GM18873 (cell line): ENCODE data around the gene PPARG.
"Not testable (repeated sequence)": the region's sequence is repeated elsewhere in the genome, so short reads cannot be mapped to it uniquely, and the experiment has no call there.

ENCODE experiments used
- ATAC-seq: cut with Tn5 transposase; IDR thresholded peaks from one replicate; pipeline ENCODE4 v1.9.1; 2021; ENCODE audit warnings: mild to moderate bottlenecking, moderate library complexity, moderate number of reproducible peaks; ENCODE audit not compliant: unreplicated experiment, low FRiP score

The PPARG gene

DNA sequence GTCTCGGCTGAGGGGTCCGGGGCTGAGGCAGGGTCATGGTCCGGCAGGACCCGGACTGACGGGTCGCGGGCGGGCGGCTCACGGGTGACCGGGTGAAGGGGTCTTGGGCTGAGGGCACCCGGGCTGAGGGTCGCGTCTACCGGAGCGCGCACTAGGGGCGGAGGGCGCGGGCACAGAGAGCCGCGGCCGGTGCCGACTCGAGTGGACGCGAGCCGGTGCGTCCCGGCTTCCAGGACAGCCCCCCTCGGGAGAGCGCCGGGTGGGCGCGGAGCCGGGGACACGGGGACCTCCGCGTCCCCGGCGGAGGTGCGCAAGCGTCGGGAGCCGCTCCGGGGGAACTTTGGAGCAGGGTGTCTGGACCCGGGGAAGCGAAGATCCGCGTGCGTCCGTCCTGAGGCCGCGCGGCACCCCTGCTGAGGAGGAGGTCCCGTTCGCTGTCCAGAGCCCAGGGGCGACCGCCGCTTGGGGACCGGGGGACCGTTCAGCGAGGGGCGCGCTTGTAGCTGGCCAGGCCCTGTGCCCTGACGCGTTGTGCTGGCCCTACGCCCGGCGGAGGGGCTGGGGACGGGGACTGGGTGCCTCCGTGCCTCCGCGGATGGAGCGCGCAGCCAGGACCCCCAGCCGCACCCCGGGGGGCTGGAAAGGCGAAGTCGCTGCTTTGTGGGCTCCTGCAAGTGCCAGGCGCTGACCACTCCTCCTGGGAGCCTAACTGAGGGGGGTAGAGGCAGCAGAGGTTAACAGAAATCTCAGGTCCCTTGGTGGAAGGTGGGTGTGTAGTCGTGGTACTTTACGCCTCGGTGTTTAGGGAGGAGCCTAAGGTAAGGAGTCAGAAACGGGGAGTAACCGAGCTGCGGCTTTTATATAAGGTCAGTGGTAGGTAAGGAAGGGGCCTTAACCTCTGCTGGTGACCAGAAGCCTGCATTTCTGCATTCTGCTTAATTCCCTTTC is at the start of gene PPARG:
PPARG (plus strand) TSS at position 889 of the 948 bp plus-strand sequence. CDS start 90,642 bp downstream, outside the sequence.
- ATAC-seq: no peak

DNA sequence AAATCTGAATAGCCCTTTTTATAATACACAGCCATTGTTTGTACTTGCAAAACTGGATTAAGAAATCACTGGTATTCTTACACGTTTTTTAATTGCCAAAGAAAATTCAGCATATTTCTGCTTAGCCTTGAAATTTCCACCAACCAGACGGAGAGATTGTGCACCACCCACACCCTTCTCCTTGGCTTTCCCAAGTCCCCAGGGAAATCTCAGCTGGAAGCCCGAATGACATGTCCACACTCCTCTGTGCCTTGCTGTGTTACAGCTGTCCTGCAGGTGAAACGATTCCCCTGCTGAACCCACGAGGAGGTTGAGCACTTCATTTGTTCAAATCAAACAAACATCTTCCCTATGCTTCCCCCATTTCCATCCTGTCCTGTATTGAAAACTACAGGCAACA is 49.6 kb upstream of the PPARG start:
- no peak for ATAC-seq

DNA sequence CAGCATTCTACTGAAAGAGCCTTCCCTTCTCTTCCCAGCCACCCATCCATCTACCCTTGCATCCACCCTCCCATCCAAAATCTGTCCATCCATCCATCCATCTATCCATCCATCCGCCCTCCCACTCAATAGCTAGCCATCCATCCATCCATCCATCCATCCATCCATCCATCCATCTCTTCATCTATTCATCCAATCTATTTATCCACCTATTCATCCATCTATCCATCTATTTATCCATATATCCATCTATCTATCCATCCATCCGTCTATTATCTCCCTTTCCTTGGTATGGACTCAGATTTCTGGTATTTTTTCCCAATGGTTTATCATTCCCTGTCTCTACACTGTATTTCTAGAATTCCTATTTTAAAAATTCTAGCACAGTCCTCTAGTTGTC is 46.1 kb upstream of the PPARG start:
- ATAC-seq: no peak

DNA sequence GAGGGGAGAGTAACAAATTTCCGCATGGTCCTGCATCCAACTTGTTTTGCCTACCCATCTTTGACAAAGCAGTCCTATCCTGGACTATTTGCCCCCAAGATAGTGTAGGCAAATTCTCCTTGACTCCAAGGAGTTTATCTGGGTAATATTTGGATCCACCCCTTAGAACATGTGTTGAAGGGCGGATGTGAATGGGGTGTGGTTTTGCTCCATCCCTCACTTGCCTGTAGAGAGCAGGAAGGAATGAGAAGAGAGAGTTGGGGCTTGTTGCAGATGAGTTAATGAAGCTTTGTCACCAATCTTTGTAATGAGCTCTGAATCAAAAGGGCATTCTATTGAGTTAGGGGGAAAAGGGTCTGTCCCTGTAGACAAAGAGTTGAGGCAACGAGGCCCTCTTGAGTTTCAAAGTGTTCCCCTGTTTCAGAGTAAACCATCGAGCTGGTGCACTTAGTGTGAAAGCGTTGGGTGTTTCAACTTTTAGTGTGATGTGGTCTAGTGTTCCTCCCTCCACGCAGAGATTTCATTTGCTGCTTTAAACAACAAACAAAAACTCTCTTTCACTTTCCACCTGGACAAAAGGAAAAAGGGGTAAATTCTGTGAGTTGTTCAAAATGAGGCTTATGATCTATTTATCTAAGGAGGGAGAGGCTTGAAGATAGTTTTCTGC is 42.2 kb upstream of the PPARG start:
- no peak for ATAC-seq

DNA sequence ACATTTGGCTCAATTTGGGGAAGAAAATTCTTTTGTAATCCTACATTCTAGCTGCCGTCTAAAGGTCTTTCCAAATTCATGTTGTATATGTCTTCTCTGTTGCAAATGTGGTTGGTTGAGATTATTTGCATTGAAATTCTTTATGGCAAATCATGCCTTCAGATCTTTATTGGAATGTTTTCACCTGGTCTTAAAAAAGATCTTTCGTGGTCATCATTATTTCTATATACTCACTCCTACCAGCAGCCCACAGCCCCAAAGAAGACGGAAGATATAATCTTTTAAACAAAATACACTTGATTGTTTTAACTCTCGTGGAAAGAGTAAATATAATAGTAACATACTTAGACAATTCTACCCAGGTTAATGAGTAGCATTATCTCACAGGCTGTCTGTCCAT is 41.5 kb upstream of the PPARG start:
- ATAC-seq: no peak

DNA sequence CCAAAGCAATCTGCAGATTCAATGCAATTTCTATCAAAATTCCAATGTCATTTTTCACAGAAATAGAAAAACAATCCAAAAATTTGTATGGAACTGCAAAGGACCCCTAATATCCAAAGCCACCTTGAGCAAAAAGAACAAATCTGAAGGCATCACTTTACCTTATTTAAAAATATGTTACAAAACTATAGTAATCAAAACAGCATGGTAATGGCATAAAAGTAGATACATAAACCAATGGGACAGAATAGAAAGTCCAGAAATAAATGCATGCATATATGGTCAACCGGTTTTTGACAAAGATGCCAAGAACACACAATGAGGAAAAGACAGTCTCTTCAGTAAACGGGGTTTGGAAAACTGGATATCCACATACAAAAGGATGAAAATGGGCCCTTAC is 39.4 kb upstream of the PPARG start:
- ATAC-seq: no peak

DNA sequence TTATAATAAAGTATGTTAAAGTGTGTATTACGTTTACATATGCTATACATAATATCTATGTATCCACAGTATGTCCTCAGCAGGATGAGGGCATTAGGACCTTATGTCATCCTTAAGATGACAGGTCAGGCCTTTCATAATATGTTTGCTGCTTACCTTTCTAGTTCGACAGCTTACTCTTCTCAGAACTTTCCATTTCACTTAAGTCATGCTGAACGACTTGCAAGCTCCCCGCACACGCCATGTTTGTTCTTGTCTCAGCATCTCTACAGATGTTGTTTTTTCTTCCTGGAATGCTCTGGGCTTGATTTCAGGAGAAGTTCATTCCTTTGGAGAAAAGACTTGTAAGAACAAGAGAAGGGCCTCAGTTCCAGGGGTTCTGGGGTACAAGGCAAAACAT is 36.0 kb upstream of the PPARG start:
- ATAC-seq: no peak

DNA sequence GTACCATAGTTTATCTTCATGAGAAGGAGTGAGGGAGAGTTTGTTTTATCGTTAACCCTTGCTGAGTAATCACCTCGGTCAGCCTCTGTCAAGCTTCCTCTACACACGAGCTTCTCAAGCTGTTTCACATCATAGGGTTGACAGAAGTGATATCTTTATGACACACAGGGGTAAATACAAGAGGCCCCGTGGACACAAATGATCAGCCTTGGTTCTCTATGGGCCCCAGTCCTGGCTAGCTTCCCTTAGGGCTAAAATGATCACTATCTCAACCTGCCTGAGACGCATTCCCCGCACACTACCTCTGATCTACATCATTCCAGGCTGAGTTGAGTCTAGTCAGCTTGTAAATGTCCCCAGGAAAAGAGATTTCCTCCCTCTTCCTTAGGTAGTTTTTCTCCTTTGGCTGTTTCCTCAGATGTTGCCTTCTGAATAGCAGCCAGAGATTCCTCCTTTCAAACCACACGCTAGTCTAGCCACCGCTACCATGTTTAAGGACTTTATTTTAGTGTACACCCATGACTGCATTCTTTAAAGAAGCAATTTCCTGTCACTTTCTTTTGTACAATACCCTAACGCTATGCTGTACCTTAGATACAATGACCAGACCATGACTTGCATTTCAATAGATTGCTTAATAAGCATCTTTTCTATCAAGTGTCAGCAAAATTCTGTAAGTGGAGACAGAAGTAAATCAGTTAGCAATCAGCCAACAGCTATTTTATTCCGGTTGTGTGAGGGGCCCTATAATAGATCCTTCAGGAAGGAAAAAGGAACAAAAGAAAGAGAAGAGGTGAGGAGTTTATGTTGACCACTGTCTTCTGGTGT is 35.1 kb upstream of the PPARG start:
- no peak for ATAC-seq

DNA sequence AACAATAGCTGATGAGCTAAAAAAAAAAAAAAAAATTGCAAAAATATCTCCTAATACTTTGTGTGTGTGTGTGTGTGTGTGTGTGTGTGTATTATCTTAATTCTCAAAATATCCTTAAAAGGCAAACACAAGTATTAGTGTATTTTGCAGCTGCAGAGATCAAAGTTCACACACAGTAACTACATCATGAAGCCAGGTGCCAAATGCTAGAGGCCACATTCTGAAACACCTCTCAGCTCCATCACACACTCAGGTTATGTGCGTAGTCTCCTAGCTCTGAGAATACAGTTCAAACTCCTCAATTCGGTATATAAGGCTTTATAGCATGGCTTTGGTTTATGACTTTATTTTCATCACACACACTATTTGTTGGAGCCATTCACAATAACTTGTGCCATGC is 33.5 kb upstream of the PPARG start:
- no peak for ATAC-seq

DNA sequence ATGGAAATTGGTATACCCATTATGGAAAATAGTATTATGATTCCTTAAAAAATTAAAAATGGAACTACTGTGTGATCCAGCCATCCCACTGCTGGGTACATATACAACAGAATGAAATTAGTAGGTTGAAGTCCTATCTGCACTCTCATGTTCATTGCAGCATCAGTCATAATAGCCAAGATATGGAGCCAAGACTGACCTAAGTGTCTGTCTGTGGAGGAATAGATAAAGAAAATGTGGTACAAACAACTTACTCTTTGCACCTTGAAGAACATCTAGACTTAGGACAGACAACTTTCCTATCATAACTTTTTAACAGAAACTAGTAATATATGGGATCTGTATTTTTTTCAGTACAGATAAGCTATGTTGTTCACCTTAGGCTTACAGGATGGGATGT is 30.0 kb upstream of the PPARG start:
- ATAC-seq: no peak

DNA sequence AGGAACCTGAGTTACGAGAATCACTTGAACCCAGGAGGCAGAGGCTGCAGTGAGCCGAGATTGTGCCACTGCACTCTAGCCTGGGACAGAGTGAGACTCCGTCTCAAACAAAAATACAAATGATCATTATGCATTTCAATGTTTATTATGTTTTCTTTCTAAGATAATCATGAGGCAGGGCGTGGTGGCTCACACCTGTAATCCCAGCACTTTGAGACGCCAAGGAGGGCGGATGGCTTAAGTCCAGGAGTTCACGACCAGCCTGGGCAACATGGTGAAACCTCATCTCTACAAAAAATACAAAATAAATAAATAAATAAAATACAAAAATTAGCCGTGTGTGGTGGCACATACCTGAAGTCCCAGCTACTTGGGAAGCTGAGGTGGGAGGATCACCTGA is 26.7 kb upstream of the PPARG start:
- not testable (repeated sequence) for ATAC-seq

DNA sequence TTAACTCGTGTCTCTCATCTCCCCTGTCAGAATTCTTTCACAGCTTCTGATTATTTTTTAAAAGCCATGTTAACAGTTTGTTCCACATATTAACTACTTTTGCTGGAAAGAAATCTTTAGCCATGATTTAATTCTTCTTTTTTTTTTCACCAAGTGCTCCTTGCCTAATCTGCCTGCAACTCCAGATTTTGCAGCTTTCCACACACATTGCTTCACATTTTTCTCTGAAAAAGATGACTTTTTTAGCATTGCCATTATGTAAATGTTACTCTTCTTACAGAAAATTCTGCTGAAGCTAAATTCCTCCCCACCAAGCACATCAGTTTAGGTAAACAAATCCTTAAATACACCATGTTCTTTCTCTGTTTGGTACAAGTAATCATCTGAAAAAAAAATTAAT is 23.4 kb upstream of the PPARG start:
- ATAC-seq: no peak

DNA sequence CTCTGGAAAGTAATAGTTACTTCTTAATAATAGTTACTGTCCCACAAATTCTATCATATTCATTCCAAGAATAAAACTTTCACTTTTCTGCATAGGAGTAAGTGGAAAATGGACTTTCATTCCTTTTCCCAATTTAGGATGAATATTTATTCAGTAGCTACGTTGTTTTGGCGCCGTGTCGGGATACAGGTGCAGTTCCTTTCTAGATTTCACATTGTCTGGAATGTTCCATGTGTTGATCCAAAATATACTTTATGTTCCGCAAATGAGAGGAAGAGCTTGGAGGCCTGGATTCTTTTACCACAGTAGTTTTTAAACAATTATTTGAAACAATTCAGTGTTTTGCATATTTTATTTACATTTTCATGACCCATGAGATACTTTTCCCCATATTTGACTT is 22.8 kb upstream of the PPARG start:
- no peak for ATAC-seq

DNA sequence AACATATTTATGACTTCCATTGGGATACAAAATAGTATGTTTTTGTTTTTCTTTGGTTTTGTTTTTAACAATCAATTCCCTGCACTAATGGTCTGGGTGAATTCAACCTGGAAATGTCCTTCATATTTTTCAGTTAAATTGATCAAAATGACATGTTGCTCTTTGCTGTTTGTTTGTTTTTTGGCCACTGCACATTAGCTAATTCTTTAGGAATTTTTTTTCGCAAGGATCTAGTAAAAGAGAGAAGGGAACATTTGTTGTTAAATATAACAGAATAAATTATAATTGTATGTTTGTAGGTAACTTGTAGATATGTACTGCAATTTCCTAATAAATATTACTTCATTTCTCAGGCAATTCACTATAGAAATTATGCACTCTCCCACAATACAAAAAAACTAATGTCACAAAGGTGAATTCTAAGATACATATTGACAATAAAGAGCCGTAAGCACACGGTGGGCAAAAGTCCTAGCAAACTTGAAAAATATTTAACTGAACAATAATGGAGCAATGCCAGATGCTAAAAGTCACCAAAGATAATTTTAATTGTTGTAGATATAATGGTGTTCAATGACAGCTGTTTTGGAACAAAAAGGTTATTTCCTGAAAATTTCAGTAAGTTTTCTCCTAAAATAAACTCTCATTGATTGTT is 21.4 kb upstream of the PPARG start:
- ATAC-seq: no peak

DNA sequence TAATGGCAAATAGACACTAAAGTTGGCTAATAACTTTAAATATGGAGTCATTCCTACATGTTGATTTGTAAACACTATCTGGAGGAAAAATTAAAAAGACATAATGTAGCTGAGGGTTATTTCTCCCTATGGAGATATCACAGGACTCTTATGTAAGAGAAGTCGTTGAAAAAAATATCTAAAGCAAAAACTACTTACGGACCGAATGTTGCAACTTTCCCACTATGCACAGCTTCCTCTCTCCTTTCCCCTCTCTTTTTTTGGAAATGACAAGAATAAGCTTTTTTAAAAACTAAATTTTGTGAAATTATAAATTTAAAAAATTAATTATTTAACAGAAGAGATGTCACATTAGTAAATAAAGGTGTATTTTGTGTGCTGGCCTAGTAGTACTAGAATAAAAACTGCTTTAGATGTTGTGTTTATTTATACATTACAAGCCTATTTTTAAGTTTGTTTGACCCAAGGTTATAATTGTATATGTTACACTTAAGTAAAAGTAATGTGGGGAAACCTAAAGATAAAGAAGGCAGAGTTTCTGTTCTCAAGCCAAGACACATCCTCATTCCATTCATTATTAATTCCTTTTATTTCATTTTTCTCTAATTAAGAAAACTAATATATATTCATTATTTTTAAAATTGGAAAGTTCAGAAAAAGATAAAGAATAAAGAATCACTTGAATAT is 20.7 kb upstream of the PPARG start:
- ATAC-seq: no peak

DNA sequence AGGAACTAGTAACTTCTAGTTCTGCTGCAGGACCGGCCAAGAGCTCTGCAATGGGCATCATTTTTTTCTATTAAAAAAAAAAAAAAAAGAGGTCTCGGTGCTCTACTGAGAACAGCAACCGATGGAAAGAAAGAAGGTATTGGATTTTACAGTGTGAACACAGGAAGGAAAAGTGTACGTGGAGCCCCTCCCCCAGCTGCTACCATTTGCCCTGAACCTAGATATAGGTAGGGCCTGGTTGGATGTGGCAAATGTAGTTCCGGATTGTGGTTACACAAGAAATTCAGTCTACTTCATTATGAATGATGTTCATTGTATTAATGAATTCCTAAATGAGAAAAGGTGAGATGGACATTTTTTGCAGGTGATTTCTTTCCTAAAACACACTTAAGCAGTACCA is 17.9 kb upstream of the PPARG start:
- ATAC-seq: no peak

DNA sequence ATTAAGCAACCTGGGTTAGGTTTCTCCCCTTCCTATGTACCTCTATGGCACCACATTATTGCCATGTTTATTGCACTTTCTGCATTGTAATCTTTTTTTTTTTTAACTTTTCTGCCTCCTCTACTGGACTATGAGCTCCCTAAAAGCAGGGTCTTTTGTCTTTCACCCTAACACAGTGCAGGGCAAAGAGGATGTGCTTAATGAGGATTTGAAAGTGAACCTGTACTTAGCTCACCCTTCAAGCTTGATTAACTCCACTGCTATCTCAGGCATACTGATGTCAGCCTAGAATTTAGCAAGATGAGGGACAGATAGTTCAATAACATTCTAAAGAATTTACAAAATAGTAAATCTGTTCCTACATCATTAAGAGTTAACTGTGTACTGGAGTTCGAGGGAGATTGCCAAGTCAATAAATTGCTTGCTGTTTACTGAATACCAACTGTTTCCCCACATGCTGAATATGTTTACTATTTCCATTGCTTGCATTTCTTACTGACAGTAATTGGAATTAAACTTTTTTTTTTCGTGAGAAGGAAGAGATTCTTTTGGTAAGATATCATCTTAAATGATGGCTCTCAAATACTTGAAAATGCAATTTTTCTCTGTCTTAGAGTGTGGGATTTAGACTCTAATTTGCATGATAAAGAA is 15.7 kb upstream of the PPARG start:
- peak; percentile 81 for ATAC-seq

DNA sequence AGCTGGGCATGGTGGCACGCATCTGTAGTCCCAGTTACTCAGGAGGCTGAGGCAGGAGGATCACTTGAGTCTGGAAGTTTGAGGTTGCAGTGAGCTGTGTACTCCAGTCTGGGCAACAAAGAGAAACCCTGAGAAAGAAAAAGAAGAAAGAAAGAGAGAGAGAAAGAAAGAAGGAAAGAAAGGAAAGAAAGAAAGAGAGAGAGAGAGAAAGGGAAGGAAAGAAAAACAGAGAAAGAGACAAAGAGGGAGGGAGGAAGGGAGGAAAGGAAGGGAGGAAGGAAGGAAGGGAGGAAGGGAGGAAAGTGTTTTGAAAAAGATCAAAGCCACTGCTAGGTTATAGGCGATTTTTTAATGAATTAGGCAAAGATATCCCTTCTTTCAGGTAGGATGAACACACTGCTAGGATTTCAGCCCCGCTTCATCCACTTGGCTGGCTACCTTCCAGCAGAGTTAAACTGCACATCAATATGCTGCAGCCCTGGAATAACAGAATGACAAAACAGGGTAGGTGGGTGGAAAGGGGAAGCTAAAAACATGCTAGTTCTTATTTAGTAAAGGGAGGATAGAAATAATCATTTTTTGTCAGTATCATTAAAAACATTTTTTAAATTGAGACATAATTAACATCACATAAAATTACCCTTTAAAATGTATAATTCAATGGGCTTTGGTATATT is 12.8 kb upstream of the PPARG start:
- no peak for ATAC-seq

DNA sequence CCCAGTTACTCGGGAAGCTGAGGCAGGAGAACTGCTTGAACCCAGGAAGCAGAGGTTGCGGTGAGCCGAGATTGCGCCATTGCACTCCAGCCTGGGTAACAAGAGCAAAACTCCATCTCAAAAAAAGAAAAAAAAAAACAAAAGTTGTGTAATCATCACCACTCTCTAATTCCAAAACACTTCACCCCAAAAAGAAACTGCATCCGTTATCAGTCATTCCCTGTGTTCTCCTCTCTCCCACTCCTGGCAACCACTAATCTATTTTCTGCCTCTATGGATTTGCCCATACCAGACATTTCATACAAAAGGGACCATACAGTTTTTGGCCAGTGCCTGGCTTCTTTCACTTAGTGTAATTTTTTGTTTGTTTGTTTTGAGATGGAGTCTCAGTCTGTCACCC is 12.0 kb upstream of the PPARG start:
- ATAC-seq: not testable (repeated sequence)
